HL-60 (cell line): Measurements from ENCODE around the gene BTN2A1.

Experiments used
- TF ChIP-seq, protein P1 (sequence below): IDR thresholded peaks from one replicate; pipeline ENCODE4 v1.5.1; 2011; ENCODE audit warnings: low read length, control low read depth, inconsistent platforms; ENCODE audit not compliant: insufficient read depth
- TF ChIP-seq, protein P2 (sequence below): IDR thresholded peaks from 2 replicates; pipeline ENCODE4 v1.6.1; 2012; ENCODE audit warnings: low read depth; ENCODE audit not compliant: insufficient replicate concordance

DNA sequence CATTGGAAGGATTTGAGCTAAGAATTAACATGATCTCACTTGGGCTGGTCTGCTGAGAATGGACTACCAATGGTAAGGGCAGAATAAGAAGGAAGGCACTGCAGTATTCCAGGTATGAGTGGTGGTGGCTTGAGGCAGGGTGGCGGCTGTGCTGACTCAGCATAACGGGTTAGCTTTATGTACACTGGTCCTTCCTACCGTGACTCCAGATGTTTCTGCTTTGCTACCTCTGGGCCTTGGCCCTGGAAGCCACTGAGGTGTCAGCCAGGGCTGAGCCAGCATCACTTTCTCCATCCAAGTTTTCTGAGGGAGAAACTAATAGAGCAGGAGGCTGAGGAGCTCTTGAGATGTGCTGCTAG, 30.3 kb upstream of the BTN2A1 start:
- TF ChIP-seq, protein P1, sequence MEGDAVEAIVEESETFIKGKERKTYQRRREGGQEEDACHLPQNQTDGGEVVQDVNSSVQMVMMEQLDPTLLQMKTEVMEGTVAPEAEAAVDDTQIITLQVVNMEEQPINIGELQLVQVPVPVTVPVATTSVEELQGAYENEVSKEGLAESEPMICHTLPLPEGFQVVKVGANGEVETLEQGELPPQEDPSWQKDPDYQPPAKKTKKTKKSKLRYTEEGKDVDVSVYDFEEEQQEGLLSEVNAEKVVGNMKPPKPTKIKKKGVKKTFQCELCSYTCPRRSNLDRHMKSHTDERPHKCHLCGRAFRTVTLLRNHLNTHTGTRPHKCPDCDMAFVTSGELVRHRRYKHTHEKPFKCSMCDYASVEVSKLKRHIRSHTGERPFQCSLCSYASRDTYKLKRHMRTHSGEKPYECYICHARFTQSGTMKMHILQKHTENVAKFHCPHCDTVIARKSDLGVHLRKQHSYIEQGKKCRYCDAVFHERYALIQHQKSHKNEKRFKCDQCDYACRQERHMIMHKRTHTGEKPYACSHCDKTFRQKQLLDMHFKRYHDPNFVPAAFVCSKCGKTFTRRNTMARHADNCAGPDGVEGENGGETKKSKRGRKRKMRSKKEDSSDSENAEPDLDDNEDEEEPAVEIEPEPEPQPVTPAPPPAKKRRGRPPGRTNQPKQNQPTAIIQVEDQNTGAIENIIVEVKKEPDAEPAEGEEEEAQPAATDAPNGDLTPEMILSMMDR, result no peak
- TF ChIP-seq, protein P2, sequence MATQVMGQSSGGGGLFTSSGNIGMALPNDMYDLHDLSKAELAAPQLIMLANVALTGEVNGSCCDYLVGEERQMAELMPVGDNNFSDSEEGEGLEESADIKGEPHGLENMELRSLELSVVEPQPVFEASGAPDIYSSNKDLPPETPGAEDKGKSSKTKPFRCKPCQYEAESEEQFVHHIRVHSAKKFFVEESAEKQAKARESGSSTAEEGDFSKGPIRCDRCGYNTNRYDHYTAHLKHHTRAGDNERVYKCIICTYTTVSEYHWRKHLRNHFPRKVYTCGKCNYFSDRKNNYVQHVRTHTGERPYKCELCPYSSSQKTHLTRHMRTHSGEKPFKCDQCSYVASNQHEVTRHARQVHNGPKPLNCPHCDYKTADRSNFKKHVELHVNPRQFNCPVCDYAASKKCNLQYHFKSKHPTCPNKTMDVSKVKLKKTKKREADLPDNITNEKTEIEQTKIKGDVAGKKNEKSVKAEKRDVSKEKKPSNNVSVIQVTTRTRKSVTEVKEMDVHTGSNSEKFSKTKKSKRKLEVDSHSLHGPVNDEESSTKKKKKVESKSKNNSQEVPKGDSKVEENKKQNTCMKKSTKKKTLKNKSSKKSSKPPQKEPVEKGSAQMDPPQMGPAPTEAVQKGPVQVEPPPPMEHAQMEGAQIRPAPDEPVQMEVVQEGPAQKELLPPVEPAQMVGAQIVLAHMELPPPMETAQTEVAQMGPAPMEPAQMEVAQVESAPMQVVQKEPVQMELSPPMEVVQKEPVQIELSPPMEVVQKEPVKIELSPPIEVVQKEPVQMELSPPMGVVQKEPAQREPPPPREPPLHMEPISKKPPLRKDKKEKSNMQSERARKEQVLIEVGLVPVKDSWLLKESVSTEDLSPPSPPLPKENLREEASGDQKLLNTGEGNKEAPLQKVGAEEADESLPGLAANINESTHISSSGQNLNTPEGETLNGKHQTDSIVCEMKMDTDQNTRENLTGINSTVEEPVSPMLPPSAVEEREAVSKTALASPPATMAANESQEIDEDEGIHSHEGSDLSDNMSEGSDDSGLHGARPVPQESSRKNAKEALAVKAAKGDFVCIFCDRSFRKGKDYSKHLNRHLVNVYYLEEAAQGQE, result no peak
